OCI-M2 (cell line): ENCODE measurements around the gene ZNF829.
A peak's percentile ranks its signal among the peaks of the same experiment; 100 is the strongest.

Experiments used
- DNase-seq: peaks from one replicate; lab custom pipeline; 2025; ENCODE audit not compliant: unreplicated experiment; lab: John Stamatoyannopoulos, UW

The ZNF829 gene

DNA sequence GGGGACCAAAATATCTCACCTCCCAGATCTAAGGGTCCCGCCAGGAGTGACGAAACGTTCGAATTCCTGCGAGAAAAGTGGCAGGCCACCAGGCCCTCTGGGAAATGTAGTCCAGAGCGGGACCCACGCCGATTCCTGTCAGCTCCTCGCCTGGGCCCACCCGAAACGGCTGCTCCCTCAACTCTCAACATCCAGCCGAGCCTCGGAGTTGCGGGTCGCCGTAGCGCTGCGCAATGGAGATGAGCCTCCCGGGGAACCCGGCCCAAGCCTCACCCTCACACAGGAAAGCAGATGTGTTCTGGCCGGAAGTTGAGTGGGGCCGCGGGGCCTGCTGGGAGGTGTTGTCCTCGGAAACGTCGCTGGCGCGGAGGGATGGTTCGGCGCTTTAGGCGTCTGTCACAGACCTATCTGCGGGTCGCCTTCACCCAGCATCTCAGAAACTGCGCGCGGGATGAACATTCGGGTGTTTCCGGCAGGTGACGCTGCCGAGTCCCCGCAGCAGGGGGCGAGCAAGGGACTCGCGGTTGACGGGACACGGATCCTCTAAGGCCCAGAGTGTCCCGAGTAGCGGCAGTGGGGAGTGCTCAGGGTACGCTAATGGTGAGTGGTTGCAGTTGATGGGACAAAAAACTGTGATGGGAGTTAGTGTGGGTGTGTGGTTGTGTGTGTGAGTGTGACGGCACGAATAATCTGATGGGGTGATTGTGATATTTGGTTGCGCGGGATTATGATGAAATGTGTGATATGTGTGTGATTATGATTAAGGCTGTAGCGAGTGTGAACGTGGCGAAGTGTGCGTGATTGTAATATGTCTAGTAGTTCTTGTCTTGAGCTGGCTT lies at the start of gene ZNF829, which contains the start of gene ZNF568:
TSS of gene ZNF829 (minus strand) at position 300 of the 839 bp plus-strand sequence. CDS start 1,124 bp downstream, outside the sequence.
TSS of gene ZNF568 (plus strand) at position 341 of the 839 bp plus-strand sequence. CDS start 6,439 bp downstream, outside the sequence.
- DNase-seq: peak; percentile 99

DNA sequence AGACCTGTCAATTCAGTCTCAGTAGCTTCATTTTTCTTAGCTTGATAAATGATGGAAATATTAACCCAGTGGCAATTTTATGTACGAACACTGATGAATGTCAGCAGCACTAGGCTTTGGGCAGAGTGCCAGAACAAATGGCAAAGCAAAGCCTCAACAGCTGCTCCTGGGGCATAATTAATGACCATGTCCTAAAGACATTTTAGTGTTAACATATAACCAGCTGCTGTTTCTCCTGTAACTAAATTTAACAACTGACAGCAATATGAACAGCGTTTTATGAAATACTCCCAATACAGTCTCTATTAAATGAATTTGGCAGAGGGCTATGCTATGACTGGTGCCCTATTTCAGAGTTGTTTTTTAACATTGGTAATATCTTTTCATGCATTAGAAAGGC lies 47.2 kb upstream of the ZNF829 start:
- no peak for DNase-seq

- DNase-seq: no peak
Measured at GRCh38 chr19:36962346-36962745, 46.3 kb upstream of the ZNF829 start.

DNA sequence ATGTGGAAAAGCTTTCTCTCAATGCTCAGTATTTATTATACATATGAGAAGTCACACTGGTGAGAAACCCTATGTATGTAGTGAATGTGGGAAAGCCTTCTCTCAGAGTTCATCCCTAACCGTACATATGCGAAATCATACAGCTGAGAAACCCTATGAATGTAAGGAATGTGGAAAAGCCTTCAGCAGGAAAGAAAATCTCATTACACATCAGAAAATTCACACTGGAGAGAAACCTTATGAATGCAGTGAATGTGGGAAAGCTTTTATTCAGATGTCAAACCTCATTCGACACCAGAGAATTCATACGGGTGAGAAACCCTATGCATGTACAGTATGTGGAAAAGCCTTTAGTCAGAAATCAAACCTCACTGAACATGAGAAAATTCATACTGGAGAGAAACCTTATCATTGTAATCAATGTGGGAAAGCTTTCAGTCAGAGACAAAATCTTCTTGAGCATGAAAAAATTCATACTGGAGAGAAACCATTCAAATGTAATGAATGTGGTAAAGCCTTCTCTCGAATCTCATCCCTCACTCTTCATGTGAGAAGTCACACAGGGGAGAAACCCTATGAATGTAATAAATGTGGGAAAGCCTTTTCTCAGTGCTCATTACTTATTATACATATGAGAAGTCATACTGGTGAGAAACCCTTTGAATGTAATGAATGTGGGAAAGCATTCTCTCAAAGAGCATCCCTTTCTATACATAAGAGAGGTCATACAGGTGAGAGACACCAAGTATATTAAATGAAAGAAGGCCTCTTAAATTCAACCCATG lies 34.4 kb upstream of the ZNF829 start:
- no peak for DNase-seq

GRCh38 chr19:36939153-36939552 lies 23.1 kb upstream of the ZNF829 start:
- DNase-seq: peak; percentile 85

- no peak for DNase-seq
Measured at GRCh38 chr19:36931684-36932083, 15.6 kb upstream of the ZNF829 start.

DNA sequence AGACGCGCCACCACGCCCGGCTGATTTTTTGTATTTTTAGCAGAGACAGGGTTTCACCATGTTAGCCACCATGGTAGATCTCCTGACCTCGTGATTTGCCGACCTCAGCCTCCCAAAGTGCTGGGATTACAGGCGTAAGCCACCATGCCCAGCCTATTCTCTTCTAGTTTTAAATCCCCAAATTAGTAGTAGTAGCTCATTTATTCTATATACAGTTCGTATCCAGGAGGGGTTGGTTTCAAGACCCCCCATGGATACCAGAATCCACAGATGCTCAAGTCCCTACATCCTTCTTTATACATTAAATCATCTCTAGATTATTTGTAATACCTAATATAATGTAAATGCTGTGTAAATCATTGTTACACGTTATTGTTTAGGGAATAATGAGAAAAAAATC lies 2.0 kb upstream of the ZNF829 start:
- no peak for DNase-seq

GRCh38 chr19:36916991-36917390 lies 900 bp upstream of the ZNF829 start:
- peak; percentile 95 for DNase-seq

DNA sequence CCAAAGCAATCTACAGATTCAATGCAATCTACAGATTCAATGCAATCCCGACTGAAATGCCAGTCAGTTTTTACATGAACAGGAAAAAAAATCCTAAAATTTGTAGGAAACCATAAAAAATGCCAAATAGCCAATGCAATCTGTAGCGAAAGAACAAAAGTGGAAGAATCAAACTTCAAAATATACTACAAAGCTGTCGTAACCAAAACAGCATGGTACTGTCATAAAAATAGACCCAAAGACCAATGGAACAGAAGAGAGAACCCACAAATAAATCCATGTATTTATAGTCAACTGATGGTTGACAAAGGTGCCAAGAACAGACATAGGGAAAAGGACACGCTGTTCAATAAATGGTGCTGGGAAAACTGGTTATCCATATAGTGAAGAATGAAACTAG lies 17.7 kb downstream of the ZNF829 start:
- no peak for DNase-seq

DNA sequence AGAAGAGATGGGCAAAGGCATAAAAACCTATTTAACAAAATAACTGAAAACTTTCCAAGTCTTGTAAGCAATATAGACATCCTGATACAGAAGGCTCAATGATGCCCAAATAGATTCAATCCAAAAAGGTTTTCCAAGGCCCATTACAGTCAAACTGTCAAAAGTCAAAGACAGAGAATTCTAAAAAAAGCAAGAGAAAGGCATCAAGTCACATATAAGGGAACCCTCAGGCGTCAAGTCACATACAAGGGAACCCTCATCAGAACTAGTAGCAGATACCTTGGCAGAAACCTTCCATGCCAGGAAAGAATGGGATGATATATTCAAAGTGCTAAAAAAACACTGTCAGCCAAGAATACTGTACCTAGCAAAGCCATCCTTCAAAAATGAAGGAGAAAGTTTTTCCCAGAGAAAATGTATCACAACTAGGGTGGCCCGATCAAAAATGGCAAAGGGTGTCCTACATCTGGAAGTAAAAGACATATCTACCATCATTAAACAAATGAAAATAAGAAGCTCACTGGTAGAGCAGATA lies 21.2 kb downstream of the ZNF829 start:
- DNase-seq: no peak

DNA sequence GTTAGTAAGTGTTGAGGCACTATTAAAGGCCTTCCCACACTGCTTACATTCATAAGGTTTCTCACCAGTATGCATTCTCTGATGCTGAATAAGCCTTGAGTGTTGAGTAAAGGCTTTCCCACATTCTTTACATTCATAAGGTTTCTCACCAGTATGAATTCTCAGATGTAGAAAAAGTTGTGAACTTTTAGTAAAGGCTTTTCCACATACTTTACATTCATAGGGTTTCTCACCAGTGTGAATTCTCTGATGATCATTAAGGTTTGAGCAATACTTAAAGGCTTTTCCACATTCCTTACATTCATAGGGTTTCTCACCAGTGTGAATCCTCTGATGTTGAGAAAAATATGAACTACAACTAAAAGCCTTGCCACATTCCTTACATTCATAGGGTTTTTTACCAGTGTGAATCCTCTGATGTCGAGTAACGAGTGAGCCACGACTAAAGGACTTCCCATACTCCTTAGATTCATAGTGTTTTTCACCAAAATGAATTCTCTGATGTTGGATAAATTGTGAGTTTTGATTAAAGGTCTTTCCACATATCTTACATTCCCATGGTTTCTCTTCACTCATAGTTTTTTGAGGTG lies 24.2 kb downstream of the ZNF829 start:
- DNase-seq: no peak

GRCh38 chr19:36876993-36877938 lies 38.8 kb downstream of the ZNF829 start:
- DNase-seq: no peak

DNA sequence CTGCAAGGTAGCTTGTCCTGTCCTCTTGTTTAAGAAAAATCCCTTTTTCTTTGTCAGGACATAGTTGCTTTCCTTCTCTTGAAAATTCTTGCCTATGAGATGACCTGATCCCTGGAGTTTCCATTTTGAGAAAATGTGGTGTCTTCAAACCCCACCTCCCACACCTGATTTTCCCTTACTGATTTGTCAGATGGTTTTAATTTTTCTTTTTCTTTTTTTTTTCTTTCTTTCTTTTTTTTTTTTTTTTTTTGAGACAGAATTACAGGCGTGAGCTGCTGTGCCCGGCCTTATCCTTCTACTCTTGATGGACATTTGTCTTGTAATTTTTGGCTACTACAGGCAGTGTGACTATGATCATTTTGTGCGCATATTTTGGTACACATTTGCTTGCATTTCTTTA lies 64.2 kb downstream of the ZNF829 start:
- DNase-seq: no peak

- DNase-seq: peak; percentile 100
Measured at GRCh38 chr19:36850559-36851442, 65.3 kb downstream of the ZNF829 start, which contains the start of gene ZNF345. TSS of gene ZNF345 (plus strand) at chr19:36850876. CDS start at chr19:36876831, 25,955 bp downstream.

DNA sequence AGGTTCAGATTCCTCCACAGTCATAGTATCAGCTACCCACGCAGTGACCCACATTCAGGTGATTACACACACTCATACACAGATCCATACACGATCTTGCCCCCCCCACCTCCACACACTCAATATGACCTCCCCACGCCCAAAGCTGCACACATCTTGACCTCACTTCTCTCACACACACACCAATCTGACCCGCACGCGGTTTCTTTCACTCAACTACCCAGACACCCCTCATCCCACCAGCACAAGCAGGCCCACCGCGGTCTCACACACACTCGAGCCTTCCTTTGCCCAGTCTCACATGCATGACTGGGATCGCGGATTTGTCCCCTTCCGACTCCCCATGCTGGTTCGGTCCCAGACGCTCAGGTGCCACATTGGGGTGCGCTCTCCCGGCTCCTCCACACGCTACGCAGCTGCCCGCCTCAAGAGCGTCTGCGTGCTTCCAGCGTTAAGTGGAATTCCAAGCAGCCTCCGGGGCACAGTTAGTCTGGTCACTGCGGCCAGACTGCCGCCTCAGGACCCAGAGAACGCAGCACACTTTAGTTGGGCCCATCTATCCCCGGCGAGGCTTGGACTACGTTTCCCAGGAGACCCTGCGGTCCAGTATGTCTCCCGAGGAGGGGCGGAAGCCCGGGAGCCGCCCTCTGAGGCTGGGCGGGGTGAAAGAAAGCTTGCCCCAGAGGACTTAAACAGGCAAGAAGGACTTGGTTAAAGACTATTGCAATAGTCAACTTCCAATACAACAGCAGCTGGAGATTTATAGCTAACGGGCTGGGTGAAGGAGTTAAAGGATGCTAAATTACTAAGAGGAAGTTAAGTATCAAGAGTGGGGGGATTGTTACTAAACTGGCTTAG lies 66.2 kb downstream of the ZNF829 start:
- peak; percentile 100 for DNase-seq

GRCh38 chr19:36847968-36848367 lies 68.1 kb downstream of the ZNF829 start:
- DNase-seq: no peak

GRCh38 chr19:36838784-36839324 lies 77.2 kb downstream of the ZNF829 start:
- no peak for DNase-seq
